Measurements from ENCODE around the gene MPIG6B.

MPIG6B gene

GRCh38 chr6:31739639-31740396, 16.6 kb downstream of the MPIG6B start, which contains the start of gene MSH5:
Gene MSH5, plus strand, starts transcription at chr6:31740005. Its CDS starts 462 bp downstream, at chr6:31740467.
- peak; percentile 100 for DNase-seq

GRCh38 chr6:31740397-31741223, 17.4 kb downstream of the MPIG6B start:
- peak; percentile 69 for DNase-seq

DNA sequence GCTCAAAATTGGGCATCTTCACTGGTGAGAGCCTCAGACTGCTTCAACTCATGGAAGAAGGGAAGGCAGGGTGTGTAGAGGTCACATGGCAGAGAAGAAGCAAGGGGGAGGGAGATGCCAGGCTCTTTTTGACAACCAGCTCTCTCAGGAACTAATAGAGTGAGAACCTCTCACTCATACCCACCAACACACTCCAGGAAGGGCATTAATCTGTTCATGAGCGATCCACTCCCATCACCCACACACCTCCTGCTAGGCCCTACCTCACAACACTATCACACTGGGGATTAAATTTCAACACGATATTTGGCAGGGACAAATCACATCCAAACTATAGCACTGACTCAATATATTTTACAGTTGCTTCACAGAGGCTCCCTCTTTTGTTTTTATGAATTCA, 18.6 kb downstream of the MPIG6B start:
- no peak for DNase-seq

- DNase-seq, result no peak
These were observed 19.7 kb downstream of the MPIG6B start for GRCh38 chr6:31742894-31743293.

- DNase-seq, result no peak
These were observed 21.2 kb downstream of the MPIG6B start for GRCh38 chr6:31744422-31744821.

DNA sequence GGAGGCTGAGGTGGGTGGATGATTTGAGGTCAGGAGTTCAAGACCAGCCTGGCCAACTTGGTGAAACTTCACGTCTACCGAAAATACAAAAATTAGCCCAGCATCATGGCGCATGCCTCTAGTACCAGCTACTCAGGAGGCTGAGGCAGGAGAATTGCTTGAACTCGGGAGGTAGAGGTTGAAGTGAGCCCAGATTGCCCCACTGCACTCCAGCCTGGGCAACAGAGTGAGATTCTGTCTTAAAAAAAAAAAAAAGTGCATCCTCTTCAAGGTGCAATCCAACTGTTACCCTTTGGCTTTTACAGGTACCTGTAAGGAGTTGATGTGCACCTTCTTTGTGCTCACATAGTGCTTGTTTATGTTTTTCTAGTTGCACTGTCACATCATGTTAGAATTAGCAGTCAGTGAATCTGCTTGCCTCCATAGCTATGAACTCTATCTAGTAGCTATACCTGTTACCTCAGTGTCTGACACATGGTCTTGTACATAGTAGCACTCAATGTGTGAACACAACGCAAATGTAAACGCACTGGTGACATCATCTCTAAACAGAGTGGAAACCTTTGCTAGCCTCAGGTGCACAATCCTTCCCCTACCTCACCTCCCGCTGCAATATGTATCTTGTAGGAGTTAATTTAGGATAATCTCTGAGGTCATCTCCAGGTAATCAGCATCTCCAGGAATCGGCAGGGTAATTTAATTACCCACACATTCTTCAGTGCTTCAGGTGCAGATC, 26.3 kb downstream of the MPIG6B start:
- no peak for DNase-seq

DNA sequence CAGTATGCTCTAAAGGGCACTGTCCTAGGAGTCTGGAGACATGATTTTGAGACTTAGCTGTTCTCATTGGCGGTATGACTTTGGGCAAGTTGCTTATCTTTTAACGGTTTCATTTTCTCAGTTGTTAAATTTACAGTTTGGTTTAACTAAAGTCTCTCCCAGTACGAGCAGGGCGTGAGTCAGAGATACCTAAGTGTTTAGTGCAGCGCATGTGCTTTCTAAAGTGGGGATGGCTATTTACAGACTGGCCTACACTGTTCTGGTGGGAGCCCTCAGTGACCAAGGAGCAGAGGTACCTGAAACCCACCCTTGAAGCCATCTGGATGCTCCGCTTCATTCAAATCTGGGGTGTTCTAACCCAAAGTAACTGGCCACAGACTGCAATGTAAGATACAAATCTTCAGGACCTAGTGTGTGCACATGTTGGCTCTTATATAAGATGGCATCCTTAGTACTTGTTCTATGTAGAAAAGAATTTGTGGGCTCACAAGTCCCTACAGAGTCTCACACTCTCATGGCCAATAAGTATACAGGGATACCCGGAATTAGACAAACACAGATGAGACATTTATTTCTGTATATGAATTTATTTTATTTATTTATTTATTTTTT, 27.3 kb downstream of the MPIG6B start:
- no peak for DNase-seq

GRCh38 chr6:31752739-31753319, 29.7 kb downstream of the MPIG6B start:
- DNase-seq, result no peak

DNA sequence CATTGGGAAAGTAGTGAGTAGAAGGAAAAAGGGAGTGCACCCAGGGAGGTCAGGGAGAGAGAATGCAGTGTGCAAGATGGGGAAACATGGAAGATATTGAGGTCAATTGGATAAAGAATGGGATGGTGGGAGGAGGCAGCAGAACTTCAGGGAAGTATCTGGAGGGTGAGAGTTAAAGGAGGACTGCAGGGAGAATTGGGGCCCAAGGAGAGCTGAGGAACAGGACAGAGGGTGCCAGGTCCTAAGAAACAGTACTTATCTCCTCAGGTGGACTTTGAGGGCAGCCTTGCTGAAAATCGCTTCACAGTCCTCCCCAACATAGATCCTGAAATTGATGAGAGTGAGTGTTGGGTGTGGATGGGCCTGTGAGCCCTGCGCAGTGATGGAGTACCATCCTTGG, 35.1 kb downstream of the MPIG6B start:
- DNase-seq, result no peak

DNA sequence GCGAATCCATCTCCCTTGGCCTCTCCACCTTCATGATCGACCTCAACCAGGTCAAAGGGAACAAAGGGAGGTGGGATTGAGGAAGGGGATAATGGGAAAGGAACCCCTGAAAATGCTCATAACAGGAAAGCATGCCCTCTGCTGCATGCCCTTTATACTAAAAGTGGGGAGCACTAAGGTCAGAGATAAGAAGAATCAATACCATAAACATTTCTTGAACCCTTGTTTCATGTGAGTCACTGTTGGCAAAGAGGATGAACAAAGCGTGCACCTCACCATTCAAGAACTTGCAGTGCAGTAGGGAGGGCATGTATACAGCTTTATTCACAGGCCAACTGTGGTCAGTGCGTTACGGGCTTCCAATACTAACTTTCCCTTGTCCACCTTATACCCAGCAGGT, 37.6 kb downstream of the MPIG6B start:
- no peak for DNase-seq

- no peak for DNase-seq
These were observed 38.2 kb downstream of the MPIG6B start for GRCh38 chr6:31761343-31761742.

- no peak for DNase-seq
These were observed 39.2 kb downstream of the MPIG6B start, which contains the start of gene SAPCD1 for GRCh38 chr6:31762356-31762755. Gene SAPCD1, plus strand, starts transcription at chr6:31762656. Its CDS starts 399 bp downstream, at chr6:31763055.

DNA sequence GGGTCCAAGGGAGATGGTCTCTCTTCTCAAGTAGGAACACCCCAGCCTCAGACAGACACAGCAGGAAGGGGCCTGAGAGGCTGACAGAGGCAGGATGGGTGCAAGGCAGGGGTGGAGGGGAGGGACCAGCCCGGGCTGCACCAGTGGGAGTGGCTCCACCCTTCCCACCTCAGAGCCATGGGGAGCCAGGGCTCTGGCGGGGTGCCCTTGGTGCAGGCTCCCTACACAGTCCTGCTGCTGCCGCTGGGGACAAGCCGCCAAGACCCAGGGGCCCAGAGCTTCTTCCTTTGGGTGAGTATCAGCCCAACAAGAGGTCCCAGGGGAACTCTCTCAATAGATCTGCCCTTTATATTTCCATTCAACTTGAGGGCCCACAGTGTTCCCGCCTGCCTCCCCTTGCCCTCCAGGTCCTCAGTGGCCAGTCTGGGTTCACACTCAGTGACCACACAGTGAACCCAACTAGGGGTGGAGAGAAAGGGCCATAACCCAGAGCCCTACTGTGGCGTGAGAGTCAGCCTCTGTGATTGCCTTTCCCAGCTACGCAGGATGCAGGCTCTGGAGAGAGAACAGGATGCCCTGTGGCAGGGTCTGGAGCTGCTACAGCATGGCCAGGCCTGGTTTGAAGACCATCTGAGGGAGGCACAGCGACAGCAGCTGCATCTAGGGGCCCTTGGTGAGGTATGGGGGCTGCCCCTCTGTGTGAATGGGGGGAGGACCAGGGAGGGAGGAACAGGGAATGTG, 39.9 kb downstream of the MPIG6B start:
- no peak for DNase-seq

DNA sequence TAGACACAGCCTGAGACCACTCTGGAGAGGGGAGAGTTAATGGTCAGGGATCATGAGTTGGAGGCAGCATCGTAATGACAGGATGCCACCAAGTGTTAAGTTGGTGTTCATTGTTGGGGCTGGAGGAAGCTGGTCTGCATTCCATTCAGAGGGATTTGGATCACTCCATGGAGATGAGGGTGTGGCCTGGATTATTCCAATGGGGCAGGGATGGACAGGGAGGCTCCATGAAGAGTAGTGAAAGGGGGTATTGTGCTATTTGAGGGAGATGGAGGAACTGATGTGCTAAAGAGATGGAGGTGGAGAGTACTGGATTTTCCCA, 40.4 kb downstream of the MPIG6B start:
- no peak for DNase-seq

GRCh38 chr6:31764198-31764597, 41.0 kb downstream of the MPIG6B start:
- DNase-seq, result no peak

GRCh38 chr6:31765559-31765909, 42.4 kb downstream of the MPIG6B start:
- DNase-seq, result no peak

DNA sequence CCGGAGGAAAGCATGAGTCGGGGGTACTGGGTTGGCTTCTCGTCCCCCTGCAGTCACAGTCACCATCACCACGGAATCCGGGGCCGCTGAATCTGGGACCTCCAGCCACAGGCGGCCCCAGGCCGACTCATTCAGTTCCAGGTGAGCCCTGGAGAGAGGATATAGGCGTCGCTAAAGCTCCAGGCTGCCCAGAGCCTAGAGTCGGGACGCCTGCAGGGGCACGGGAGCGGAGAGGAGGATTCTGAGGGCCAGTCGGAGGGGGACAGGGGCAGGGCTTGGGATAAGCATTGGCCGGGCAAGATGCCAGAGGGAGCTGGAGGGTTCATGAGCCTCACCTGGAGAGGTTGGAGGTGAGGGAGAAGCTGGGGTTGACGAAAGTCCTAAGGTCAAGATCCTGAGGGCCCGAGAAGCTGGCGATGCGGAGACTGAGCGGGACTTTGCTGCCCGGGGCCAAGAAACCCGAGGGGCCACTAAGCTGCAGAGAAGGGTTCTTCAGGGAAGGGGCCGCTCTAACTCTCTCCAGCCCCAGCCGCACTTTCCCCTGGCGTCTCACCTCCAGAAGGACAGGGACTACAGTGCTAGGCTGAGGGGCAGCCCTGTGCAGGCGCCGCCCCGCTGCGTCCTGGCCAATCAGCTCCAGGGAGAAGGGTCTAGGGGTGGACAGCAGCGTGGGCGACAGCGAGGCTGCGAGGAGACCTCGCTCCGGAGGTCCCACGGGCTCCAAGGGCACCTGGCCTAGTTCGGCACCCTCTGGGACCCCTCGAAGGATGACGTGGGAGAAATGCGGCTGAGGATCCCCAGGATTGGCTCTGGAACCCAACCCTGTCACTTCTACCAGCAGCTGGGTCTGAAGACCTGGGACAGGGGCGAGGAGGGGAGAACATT, 43.0 kb downstream of the MPIG6B start:
- DNase-seq, result peak; percentile 54

DNA sequence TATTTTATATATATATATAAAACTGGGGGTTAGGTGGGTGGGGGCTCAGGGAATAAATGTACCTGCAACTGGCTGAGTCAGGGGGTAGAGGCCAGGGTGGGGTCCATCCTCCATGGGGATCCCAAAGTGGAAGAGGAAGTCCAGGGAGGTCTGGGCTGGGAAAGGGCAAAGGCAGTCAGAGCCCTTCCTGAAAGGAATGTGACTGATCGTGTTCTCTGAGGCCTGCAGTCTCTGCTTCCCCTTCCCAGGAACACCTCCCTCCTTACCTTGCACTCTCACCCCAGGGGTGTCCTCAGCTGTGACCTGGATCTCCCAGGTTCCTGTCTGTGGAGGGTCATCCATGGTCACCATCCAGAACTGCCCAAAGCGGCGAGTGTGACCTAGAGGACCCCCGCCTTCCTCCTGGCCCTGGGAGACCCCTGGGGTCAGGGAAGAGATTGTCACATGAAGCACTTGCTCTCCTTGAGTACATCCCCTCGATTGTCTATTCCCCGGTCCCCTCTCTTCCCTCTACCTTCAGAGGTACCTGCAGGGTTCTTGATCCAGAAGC, 44.0 kb downstream of the MPIG6B start:
- DNase-seq, result no peak

DNA sequence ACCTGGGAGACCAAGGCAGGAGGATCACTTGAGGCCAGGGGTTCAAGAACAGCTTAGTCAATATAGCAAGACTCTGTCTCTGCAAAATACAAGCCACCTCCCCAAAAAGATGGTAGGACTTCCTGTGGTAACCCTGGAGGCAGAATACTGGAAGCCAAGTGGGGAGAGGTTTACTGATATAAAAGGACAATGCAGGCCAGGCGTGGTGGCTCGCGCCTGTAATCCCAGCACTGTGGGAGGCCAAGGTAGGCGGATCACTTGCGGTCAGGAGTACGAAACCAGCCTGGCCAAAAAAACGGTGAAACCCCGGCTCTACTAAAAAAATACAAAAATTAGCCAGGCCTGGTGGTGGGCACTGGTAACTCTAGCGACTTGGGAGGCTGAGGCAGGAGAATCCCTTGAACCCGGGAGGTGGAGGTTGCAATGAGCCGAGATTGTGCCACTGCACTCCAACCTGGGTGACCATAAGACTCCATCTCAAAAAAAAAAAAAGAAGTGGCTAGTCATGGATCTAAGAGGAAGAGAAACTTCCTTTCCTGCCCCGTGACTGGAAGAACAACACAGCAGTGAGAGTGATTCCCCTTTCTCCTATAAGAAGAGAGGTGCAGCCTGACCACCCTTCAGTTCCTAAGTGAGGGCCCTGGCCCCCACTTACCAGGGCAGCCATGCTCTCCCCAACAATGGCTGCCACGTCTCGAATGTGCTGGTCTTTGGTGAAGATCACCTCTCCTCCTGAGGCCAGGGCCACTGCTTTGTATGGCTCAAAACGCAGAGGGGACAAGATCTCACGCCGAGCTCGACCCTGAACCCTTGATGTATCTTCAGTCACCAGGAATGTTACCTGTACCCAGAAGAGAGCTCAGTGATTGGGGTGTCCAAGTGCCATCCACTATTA, 45.4 kb downstream of the MPIG6B start:
- no peak for DNase-seq

All from NCI-H510A treated with DMSO at 0.1 percent for 48 hours (cell line).